Hematopoietic multipotent progenitor cell treated with erythropoietin and hydrocortisone succinate and interleukin-3 and kit ligand, for 4 days (in vitro differentiated cells): Measurements from ENCODE around the gene CS.
A peak's percentile ranks its signal among the peaks of the same experiment; 100 is the strongest.

Source experiments
- DNase-seq: peaks from one replicate; pipeline ENCODE4 v3.0.0-alpha.2; 2015

Gene CS

DNA sequence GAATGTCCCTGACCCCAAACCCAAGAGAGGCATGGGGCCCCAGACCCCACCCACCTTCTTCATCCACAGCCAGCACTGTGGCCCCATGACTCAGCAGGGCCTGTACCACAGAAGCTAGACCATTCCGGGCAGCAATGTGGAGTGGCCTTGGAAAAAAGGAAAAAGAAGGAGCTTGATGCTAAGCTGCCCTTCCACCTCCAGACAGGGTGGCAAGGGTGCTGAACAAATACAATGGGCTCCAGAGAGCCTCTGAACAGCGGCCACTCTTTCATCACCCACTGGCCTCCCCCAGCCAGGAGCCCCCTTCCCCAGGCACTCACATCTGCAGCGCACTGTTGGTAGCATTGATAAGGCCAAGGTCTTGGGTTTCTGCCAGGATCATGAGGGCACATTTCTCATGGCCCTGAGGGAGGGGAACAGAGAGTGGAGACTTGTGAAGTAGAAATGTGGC lies 56.4 kb downstream of the CS start:
- DNase-seq, result peak; percentile 94

DNA sequence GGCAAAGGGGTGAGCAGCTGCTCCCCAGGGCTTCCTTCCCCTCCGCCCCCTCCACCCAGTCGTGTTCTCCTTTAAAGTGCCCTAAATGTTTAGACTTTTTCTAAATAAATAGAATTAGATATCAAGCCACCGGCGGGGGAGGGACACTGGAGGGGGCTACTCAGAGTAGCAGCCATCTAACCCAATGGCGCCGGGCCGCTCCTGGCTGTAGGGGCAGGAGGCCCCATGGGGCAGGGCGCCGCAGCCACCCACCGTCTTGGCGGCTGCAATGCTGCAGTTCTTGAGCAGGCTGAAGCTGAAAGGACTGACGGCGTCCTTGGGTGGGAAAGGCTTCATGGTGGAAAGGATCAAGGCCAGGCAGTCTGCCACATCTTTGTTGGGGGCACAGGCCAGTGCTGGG lies 57.1 kb downstream of the CS start:
- DNase-seq, result no peak

DNA sequence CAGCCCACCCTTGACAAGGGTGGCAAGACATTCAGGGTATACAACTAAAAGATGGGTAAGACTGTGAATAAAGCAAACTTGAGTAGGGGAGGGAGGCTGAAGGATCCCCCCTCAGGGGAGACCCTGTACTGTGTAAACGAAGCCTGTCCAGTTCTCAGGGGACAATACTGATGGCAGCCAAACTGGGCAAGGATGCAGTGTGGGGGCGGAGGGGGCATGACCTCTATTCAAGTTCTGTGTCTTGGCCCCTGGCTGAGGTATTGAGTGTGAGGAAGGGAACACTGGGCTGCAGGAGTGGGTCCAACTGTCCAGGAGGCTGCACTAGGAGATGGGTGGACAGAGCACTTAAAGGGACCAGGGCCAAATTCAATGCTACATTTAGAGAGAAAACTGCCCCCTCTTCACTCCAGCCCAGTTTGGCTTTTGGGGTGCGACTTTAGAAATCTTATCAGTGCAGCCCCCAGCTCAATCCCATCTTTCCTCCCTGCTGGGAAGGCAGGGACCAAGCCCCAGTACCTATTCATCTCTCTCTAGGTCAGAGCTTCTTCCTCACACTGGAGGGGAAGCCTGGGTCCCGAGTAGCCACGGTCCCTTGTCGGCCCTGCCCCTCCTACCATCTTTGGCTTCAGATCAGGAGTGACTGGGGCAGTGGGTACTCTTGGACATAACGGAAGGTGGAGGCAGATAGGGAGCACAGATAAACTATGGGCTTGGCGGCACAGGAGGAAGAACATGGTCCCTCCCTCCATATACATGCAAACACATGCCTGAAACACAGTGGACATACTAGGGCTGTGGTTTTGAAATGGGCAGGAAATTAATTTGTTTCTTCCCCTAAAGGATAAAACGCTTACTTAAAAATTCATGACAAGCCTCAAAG lies 58.5 kb downstream of the CS start:
- peak; percentile 61 for DNase-seq

DNA sequence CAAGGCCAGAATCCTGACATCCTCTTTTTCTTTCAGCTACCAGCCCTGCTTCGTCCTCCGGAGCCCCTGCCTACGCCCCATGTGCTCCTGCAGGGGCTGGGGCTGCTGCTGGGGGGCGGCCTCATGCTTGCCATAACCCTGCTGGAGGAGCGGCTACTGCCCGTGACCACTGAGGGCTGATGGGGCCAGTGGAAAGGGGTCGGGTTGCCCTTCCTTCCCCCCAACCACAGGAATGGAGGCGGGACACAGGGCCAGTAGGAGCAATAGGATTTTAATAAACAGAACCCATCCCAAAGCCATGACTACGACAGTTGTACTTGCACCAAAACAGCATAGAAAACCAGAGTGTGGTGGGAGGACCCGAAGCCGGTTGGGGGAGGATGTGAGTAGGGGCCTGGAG lies 62.6 kb downstream of the CS start:
- DNase-seq, result no peak

DNA sequence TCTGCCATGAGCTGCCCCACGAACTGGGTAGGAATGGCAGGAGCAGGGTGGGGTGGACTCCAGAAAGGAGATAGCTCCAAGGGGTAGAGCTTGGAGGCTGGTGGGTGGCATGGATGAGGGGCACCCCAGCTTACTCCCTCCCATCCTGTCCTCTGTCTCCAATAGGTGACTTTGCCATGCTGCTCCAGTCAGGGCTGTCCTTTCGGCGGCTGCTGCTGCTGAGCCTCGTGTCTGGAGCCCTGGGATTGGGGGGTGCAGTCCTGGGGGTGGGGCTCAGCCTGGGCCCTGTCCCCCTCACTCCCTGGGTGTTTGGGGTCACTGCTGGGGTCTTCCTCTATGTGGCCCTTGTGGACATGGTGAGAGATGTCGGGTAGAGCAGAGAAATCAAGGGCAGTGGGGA lies 63.1 kb downstream of the CS start:
- no peak for DNase-seq

DNA sequence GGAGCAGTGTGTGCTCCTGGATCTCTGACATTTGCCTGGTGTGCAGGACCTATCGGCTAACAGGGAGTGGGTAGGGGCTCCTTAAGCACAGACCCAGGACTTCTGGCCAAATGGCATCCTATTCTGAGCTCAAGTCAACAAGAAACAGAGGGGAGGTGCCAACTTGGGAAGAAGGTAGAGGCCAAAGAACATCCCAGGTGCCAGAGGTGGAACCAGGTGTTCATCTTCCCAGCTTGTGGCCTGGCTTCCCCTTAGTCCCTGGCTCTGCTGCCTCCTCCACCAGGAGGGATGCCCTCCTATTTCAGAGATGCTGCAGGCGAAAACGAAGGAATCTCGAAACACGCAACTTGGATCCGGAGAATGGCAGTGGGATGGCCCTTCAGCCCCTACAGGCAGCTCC lies 64.0 kb downstream of the CS start:
- no peak for DNase-seq

DNA sequence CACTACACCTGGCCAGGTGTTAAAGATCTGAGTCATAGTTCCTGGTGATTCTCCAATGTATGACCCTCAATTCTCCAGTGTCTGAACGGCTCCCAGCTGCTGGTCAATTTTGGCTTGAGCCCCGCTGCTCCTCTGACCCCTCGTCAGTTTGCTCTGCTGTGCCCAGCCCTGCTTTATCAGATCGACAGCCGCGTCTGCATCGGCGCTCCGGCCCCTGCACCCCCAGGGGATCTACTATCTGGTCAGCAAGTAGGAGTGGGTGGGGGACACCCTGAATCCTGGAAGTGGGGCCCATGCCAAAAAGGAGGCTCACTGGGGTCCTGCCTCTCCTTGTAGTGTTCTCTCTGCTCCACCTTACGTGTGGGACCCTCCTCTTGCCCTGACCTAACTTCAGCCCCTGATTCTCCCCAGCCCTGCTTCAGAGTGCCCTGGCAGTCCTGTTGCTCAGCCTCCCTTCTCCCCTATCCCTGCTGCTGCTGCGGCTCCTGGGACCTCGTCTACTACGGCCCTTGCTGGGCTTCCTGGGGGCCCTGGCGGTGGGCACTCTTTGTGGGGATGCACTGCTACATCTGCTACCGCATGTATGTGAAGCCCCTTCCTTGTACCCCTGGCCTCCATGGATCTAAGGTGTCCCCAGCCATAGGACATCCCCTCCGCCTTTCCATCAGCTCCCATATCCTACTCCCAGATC lies 65.2 kb downstream of the CS start:
- no peak for DNase-seq

DNA sequence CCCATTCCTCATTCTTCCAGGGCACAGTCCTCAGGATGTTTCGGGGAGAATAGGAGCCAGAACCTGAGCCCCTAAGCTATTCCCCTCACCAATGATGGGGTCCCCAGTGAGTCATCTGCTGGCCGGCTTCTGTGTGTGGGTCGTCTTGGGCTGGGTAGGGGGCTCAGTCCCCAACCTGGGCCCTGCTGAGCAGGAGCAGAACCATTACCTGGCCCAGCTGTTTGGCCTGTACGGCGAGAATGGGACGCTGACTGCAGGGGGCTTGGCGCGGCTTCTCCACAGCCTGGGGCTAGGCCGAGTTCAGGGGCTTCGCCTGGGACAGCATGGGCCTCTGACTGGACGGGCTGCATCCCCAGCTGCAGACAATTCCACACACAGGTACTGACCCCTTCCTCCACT lies 68.9 kb downstream of the CS start:
- no peak for DNase-seq

DNA sequence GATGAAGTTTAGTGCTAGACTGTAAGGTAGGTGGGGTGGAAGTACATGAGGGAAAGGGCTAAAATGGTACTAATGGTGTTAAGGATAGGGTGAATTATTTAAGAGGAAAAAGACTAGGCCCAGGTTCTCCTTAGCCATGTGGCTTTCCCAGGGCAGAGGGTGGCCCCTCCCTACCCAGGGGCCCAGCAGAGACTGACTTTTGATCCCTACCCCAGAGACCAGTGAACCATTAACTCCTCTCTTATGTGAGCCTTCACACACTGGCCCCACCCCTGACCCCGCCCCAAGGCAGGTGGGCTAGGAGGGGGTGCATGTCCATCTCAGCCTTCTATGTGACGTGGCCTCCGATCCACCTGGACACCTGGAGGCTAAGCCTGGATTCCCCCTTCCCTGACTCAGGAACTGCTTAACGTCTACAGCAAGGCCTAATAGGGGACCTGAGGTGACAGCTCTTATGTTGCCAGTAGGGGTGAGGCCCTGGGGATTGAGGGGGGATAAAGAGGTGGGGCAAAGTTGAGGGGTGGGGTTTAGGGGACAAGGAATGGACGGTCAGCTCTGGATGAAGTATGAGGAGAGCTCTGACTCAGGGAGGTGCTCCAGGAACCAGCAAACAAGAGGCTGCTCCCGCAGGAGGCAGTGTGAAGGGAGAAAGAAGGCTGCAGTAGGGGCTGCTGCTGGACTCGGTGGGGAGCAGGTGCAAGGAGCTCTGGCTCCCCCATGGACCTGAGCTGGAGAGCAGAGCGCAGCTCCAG lies 69.5 kb downstream of the CS start:
- DNase-seq, result no peak

DNA sequence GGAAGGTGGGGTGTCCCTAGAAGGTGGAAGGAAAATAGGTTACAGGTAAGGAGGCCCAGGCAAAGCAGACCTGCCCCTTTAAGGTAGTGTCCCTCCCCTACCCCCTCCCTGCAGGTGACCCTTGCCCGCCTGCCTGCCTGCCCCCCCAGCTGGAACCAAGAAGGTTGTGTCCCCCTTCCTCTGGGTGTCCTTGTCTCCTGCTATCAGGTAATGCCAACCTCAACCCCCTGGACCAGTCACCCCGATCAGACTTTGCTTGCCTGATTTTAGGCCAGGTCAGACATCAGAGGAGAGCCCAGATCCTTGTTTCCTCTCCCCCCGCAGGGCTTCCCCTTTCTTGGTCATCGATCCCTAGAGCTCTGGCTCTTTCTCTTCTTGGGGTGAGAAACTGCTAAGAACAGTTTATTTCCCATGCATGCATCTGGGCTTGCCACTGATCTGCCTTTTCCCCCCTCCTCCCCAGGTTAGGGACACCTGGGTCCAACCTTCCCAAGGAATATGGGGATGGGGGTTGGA lies 70.2 kb downstream of the CS start, which contains the start of gene SLC39A5:
SLC39A5 (plus strand) TSS at position 136 of the 516 bp plus-strand sequence. CDS start 1,224 bp downstream, outside the sequence.
- no peak for DNase-seq

DNA sequence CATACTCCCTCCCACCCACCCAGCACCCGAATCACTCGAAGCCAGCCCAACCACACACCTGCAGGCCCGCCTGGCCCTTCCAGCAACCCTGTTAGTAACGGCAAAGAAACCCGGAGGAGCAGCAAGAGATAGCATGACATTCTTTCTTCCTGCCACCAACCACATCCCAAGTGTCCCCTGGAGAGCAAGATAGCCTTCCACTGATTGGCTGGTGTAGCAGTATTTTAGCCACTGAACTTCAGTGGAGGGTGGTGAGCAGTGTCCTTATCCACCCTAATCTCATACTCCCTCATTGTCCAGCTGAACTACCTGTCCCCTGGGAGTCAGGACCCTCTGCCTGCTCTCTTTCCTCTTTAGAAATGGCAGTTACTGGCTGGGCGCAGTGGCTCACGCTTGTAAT lies 71.0 kb downstream of the CS start:
- no peak for DNase-seq

DNA sequence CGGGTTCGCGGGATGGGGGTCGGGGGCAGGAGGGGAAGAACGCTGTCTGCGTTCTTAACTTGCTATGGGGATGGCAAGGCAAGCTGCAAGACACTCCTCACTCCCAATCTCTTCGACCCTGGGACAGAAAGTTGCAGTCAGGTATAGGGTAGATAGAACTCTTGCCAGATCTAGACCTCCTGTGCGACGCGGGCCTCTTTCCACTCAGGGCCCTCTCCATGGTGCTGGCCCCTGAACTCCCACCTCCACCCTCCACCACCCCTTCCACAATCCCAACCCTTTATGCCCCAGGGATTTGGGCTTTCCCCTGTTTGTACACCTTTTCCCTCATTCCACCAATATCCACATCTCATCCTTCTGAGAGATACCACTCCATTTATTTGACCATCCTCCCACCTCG lies 75.2 kb downstream of the CS start:
- peak; percentile 39 for DNase-seq

DNA sequence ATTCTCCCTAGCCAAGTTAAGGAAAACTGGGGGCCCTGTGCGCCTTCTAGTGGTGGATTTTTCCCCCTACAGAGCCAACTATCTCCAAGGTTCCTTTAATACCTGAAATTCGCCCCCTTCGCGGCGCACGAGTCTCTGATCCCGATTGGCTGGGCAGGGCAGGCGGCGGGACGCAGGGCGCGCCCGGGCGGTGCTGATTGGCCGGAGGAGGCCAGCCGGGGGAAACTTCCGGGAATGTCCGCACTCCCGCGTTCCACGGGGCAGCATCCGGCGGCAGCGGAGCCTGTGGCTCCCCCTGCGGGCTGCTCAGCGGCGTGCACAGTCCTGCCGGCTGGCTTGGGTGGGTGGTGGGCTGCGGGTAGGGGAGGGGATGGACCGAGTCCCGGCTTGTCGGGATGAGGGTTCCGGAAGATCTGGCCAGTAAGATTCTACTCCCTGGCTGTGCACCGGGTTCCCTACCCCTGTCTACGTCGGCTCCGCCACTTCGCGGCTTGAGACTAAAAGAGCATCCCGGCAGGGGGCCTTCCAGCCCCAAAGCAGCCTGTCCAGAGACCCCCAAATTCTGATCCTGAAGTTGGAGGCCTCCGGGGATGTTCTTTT lies 75.9 kb downstream of the CS start, which contains the start of gene NABP2:
NABP2 (plus strand) TSS at position 241 of the 600 bp plus-strand sequence. CDS start 515 bp downstream, outside the sequence.
- peak; percentile 99 for DNase-seq

DNA sequence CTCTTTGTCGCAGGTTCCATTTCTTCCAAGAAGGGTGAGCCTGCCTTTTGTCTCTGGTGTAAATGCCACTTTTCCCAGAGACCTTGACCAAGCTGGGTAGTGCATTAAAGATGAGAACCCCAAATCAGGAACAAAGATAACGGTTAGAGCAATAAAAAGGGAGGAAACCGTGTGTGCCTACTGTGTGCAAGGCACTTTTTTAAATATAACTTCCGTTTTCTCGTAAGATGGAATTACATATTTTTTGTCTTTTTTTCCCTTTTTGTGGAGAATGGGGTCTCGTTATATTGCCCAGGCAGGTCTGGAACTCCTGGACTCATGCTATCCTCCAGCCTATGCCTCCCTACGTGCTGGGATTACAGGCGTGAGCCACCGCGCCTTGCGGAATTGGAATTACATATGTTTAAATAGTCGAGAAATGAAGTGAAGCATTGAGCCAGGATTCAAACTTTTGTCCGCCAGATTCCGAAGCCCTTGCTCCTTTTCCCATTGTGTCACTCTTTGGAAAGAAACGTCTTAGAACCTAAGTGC lies 76.5 kb downstream of the CS start:
- DNase-seq, result peak; percentile 24

DNA sequence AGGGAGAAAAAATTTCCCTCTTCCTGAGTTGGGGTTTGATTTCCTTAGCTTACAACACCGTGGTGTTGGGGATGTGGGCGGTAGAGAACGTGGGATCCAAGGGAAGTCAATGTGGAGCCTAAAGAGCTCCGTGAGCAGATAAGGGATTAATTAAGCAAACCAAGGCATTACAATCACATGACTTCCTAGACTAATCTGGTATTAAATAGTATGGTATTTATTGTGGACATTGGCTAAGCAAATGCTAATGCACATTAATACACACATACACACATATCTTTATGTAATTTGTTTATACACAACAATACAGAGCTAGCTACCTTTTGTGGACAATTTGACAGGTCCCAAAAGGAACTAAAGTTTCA lies 77.6 kb downstream of the CS start:
- no peak for DNase-seq

DNA sequence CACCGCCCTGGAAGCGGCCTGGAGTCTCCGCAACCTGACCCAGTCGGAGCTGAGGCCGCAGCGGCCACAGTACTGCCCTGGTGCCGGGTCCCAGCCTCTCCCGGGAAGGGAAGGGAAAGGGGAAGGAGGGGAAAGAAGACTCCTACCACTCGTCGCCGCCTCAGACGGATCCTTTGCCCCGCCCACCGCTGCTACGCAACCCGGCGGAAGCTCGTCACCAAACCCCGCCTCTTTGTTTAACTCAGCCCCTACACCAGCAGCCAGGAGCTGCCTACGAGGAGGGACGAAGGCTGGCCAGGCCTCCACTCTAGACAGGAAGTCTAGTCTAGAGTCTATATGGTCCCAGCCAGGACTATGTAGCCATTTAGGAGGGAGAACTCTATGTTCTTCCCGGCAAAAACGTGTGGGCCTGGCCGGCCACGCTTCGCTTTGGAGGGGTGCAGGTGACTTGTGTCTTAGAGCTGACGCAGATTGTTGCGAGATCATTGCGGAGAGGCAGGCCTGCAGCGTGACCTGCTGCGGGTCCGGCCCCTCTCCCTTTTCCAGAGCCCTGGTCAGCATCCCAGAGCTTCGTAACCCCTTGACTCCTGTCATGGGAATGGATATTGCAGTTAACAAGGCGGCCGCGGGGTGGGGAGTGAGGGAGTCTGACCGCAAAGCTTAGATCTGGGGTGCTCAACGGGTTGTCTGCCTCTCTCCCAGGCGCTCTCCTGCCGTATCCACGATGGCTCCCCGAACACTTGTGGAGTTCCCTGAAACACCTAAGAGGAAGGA lies 78.2 kb downstream of the CS start, which contains the start of gene RNF41:
RNF41 (minus strand) TSS at position 166 of the 774 bp plus-strand sequence. CDS start 7,875 bp downstream, outside the sequence.
- DNase-seq, result peak; percentile 98
